Measurements from ENCODE around the gene ZBTB7A. TPM values are rescaled to one million over a fixed set of nuclear protein-coding genes. Genes with fewer than 3 reads are reported as not detected.
"Not testable (repeated sequence)": the region's sequence is repeated elsewhere in the genome, so short reads cannot be mapped to it uniquely, and the experiment has no call there.

ZBTB7A gene
- total and polyA plus RNA-seq, 2 donors = 8.2 to 35.3 TPM

DNA sequence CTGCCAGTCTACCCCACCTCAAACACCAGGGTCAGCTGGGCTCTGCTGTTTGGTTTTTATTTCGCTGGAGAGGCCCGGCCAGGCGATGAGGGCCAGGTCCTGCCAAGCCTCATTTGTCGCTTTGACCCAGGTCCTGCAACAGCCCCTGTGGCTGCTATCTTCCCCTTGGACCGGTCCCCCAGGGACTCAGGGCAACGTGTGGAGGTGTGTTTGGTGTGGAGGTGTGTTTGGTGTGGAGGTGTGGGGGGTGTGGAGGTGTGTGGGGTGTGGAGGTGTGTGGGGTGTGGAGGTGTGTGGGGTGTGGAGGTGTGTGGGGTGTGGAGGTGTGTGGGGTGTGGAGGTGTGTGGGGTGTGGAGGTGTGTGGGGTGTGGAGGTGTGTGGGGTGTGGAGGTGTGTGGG is 55.3 kb downstream of the ZBTB7A start:
- H3K4me3 ChIP-seq (ENCODE audit: low read depth, low read length); DNase-seq (ENCODE audit: extremely low spot score); H3K36me3 ChIP-seq (ENCODE audit: insufficient read depth); H3K27ac ChIP-seq (ENCODE audit: low read depth); H3K4me1 ChIP-seq (ENCODE audit: insufficient read depth): not testable (repeated sequence)
- 74% methylated on average over 6 of the region's 6 CpGs for whole genome bisulfite sequencing

DNA sequence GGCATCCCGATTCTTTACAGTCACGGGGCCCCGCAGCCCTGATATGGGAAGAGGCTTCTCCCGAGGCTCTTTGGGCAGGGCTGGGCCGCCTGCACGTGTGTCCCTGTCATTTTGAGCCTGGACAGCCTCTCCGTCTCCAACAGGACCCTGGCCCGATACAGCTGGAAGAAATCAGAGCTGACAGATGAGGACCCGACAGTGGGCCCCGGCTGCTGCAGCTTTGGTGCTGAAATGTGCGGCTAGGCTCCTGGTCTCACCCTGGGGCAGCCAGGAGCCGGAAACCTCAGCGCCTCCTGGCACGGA is 55.9 kb downstream of the ZBTB7A start:
- H3K4me3 ChIP-seq (ENCODE audit: low read depth, low read length) = no peak overlapping the region
- H3K36me3 ChIP-seq (ENCODE audit: insufficient read depth) = peaks cover 5% of the 10 kb centered on the region
- H3K27ac ChIP-seq (ENCODE audit: low read depth) = no peak overlapping the region
- H3K4me1 ChIP-seq (ENCODE audit: insufficient read depth) = no peaks in the 10 kb centered on the region
- no peak for DNase-seq (ENCODE audit: extremely low spot score)
- WGBS = 54% methylated on average over 14 of the region's 14 CpGs

DNA sequence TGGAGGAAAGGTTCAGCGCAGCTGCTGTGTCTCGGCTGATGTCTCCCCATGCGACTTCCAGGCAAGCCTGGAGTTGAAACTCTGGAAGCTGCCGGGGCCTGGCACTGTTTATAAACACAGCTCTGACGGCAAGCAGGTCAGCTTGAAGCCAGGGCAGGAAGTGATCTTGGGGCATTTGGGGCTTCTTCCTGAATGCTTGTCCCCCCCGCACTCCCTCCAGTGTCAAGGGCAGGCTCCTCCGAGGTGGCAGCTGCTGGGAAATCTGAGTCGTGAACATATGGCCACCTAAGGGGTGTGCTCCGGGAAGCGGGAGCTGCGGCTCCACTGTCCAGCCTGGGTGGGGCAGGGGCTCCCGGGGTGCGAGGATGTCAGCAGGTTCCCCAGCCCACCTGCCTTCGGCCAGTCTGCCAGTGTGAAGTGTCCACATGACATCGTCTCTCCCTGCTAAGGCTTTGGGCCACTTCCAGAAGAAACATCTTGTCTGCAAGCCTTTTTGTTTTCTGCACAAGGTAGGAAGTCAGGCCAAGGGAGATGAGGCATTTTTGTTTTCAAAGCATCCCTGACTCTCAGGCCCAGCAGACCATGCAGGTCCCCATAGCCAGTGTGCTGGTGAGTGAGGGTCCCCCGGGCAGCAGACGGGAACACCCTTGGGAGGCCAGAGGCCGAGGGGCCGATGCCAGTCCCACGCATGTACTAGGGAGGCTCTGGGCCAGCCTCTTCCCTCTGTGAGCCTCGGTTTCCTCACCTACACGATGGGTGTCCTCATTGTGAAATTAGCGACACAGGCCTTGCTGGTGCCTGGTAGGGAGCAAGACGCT is 56.5 kb downstream of the ZBTB7A start:
- no peak for DNase-seq (ENCODE audit: extremely low spot score)
- Histone ChIP-seq H3K4me1 (ENCODE audit: insufficient read depth) (no peaks in the 10 kb centered on the region), H3K27ac (ENCODE audit: low read depth) (no peak overlapping the region)

DNA sequence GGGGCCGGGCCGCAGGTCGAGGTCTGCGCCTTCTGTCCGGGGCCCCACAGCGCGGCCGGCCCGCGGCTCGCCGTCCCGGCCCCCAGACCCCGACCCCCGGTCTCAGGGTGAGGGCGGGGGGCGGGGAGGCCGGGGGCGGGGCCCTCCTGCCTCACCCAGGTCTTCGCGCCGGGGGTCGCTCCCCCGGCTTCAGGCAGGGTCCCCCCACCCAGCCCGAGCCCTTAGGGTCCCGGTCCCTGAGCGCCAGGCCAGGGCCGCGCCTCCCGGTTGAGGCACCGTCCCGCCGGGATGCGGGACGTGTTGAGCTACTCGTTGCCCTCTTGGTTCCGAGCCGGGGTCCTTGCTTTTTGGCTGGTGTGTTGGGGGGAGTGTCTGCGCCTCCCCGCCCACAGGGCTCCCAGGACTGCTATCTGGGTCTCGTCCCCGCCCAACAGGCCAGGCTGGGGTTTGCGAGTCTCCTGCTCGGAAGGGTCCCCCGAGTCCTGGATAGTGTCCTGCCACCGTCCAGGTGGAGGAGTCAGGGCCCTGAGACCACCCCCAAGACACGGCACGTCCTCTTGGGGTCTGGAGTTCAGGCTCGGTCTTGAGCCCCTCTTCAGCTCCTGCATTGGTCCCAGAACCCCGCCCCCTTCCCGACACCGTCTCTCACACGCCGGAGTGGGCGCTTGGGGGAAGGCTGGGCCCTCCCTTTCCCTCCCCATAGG is 58.7 kb downstream of the ZBTB7A start:
- under 1% methylated on average over 48 of the region's 55 CpGs for WGBS
- peak overlapping the region; percentile 96 for H3K4me3 ChIP-seq (ENCODE audit: low read depth, low read length)
- no peak for DNase-seq (ENCODE audit: extremely low spot score)
- peak overlapping the region; percentile 46 for H3K27ac ChIP-seq (ENCODE audit: low read depth)
- H3K36me3 ChIP-seq (ENCODE audit: insufficient read depth) = peaks cover 2% of the 10 kb centered on the region
- H3K4me1 ChIP-seq (ENCODE audit: insufficient read depth) = no peaks in the 10 kb centered on the region

More for the DNA sequence above, 56.5 kb downstream of the ZBTB7A start:
- WGBS = 48% methylated on average over 24 of the region's 24 CpGs
- Histone ChIP-seq H3K36me3 (ENCODE audit: insufficient read depth) (peaks cover 5% of the 10 kb centered on the region), H3K4me3 (ENCODE audit: low read depth, low read length) (no peak overlapping the region)

DNA sequence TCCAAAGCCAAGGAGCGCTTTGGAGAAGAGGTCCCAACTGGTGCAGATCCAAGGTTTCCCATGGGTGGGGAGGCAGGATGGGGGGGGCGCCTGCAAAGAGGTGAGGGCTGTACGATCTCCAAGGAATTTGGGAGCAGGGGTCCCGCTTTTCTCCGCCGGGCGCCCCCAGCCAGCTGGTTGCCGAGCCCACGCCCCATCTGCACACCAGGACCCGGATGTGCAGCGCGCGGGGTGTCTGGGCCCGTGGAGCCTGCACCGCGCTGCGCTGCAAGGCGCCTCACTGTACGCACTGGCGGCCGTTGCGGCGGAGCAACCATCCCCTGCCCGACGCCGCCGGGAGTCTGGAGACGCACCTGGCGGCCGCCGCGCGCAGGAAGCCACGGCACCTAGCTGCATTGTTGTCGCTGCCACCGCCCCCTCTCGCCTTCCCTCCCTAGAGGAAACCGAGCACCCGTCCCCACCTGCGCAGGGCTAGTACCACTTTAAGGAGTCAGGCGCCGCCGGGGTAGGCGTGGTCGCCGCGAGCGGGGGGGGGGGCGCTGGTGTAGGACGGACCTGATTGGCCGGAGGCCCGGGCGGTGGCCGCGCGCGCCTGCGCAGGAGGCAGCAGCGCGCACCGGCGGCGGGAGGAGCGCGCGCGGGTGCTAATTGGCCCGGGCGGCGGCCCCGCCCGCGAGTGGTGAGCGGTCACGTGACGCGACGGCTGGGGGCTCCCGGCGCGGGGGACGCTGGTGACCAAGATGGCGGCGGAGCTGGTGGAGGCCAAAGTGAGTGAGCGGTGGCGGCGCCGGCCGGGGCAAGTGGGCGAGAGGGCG is 59.5 kb downstream of the ZBTB7A start, which contains the start of gene PIAS4:
PIAS4 (plus strand) TSS at position 716 of the 815 bp plus-strand sequence; CDS start at position 741, 25 bp downstream.
- DNase-seq (ENCODE audit: extremely low spot score) = peak; percentile 75
- Histone ChIP-seq H3K4me3 (ENCODE audit: low read depth, low read length) (peak within 1 kb of the TSS; percentile 96), H3K4me1 (ENCODE audit: insufficient read depth) (no peaks in the 10 kb centered on the region), H3K36me3 (ENCODE audit: insufficient read depth) (peaks cover 2% of the 10 kb centered on the region), H3K27ac (ENCODE audit: low read depth) (peak within 1 kb of the TSS; percentile 46)
- under 1% methylated on average over 91 of the region's 91 CpGs for WGBS

DNA sequence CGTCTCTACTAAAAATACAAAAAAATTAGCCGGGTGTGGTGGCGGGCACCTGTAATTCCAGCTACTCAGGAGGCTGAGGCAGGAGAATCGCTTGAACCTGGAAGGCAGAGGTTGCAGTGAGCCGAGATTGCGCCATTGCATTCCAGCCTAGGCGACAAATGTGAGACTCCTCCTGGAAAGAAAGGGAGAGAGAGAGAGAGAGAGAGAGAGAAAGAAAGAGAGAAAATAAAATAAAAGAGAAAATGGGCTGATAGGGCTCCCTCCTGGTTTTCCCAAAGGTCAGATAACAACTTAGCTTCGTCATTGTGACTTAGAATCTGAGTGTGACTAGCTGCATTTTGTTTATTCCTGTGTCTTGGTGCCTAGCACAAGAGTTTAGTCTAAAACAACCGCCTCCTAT is 61.3 kb downstream of the ZBTB7A start:
- not testable (repeated sequence) for H3K4me1 ChIP-seq (ENCODE audit: insufficient read depth); H3K27ac ChIP-seq (ENCODE audit: low read depth); H3K4me3 ChIP-seq (ENCODE audit: low read depth, low read length); H3K36me3 ChIP-seq (ENCODE audit: insufficient read depth); DNase-seq (ENCODE audit: extremely low spot score)
- WGBS = 97% methylated on average over 9 of the region's 9 CpGs

DNA sequence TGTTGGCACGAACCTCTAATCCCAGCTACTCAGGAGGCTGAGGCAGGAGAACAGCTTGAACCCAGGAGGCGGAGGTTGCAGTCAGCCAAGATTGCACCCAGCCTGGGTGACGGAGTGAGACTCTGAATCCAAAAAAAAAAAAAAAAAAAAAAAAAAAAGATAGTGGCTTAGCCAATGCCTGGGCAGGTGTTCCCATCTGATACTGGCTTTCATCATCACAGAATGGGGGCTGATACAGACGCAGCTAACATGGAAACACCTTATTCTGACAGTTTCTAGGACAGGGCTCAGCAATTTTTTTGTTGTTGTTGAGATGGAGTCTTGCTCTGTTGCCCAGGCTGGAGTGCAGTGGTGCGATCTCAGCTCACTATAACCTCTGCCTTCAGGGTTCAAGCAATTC is 65.9 kb downstream of the ZBTB7A start:
- H3K4me1 ChIP-seq (ENCODE audit: insufficient read depth); H3K4me3 ChIP-seq (ENCODE audit: low read depth, low read length); DNase-seq (ENCODE audit: extremely low spot score); H3K36me3 ChIP-seq (ENCODE audit: insufficient read depth); H3K27ac ChIP-seq (ENCODE audit: low read depth): not testable (repeated sequence)
- WGBS = 84% methylated on average over 5 of the region's 5 CpGs

DNA sequence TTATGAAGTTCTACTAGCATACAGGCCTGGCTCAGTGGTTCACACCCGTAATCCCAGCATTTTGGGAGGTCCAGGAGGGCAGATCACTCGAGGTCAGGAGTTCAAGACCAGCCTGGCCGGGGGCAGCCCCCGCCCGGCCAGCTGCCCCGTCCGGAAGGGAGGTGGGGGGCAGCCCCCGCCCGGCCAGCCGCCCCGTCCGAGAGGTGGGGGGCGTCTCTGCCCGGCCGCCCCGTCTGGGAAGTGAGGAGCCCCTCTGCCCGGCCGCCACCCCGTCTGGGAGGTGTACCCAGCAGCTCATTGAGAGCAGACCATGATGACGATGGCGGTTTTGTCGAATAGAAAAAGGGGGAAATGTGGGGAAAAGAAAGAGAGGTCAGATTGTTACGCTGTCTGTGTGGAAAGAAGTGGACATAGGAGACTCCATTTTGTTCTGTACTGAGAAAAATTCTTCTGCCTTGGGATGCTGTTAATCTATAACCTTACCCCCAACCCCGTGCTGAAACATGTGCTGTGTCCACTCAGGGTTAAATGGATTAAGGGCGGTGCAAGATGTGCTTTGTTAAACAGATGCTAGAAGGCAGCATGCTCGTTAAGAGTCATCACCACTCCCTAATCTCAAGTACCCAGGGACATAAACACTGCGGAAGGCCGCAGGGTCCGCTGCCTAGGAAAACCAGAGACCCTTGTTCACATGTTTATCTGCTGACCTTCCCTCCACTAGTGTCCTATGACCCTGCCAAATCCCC is 67.9 kb downstream of the ZBTB7A start:
- not testable (repeated sequence) for H3K36me3 ChIP-seq (ENCODE audit: insufficient read depth); H3K4me3 ChIP-seq (ENCODE audit: low read depth, low read length); H3K27ac ChIP-seq (ENCODE audit: low read depth); H3K4me1 ChIP-seq (ENCODE audit: insufficient read depth); DNase-seq (ENCODE audit: extremely low spot score)
- WGBS = 80% methylated on average over 29 of the region's 29 CpGs

DNA sequence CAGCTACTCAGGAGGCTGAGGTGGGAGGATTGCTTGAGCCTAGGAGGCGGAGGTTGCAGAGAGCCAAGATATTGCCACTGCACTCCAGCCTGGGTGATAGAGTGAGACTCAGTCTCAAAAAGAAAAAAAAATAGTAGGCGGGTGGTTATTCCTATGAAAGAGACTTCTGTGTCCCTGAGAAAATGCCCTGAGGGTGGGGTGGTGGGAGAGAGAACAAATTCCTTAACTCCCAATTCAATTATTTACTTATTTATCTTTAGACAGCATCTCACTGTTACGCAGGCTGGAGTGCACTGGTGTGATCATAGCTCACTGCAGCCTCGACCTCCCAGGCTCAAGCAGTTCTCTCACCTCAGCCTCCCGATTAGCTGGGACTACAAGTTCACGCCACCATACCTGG is 71.1 kb downstream of the ZBTB7A start:
- 80% methylated on average over 6 of the region's 6 CpGs for WGBS
- DNase-seq (ENCODE audit: extremely low spot score) = no peak
- Histone ChIP-seq H3K4me1 (ENCODE audit: insufficient read depth) (no peaks in the 10 kb centered on the region), H3K4me3 (ENCODE audit: low read depth, low read length) (no peak overlapping the region), H3K36me3 (ENCODE audit: insufficient read depth) (no peaks in the 10 kb centered on the region), H3K27ac (ENCODE audit: low read depth) (no peak overlapping the region)

Other genes starting within 250 kb of the ZBTB7A start
- not detected for gene ZFR2, start 197.9 kb downstream of the ZBTB7A start, total RNA-seq
- 0.38 TPM for gene ZFR2, start 197.9 kb downstream of the ZBTB7A start, polyA plus RNA-seq
- gene ATCAY, start 186.2 kb downstream of the ZBTB7A start, total RNA-seq = 1.3 TPM
- 0.63 TPM for gene ATCAY, start 186.2 kb downstream of the ZBTB7A start, polyA plus RNA-seq
- 1.3 TPM for gene NMRK2, start 133.8 kb downstream of the ZBTB7A start, total RNA-seq
- gene NMRK2, start 133.8 kb downstream of the ZBTB7A start, polyA plus RNA-seq = 0.67 TPM
- 71.9 TPM for gene DAPK3, start 95.8 kb downstream of the ZBTB7A start, total RNA-seq
- 129 TPM for gene DAPK3, start 95.8 kb downstream of the ZBTB7A start, polyA plus RNA-seq
- 1,323 TPM for gene EEF2, start 81.4 kb downstream of the ZBTB7A start, total RNA-seq
- gene EEF2, start 81.4 kb downstream of the ZBTB7A start, polyA plus RNA-seq = 1,969 TPM
- 20.2 TPM for gene PIAS4, start 59.2 kb downstream of the ZBTB7A start, total RNA-seq
- 25.3 TPM for gene PIAS4, start 59.2 kb downstream of the ZBTB7A start, polyA plus RNA-seq
- gene MAP2K2, start 57.2 kb upstream of the ZBTB7A start, total RNA-seq = 54.7 TPM
- 103 TPM for gene MAP2K2, start 57.2 kb upstream of the ZBTB7A start, polyA plus RNA-seq
- not detected for gene CREB3L3, start 86.7 kb upstream of the ZBTB7A start, total RNA-seq
- gene CREB3L3, start 86.7 kb upstream of the ZBTB7A start, polyA plus RNA-seq = 0.11 TPM
- gene SIRT6, start 115.7 kb upstream of the ZBTB7A start, total RNA-seq = 7.2 TPM
- gene SIRT6, start 115.7 kb upstream of the ZBTB7A start, polyA plus RNA-seq = 23.8 TPM
- 1.2 TPM for gene ANKRD24, start 115.8 kb upstream of the ZBTB7A start, total RNA-seq
- 0.72 TPM for gene ANKRD24, start 115.8 kb upstream of the ZBTB7A start, polyA plus RNA-seq
- 0.32 TPM for gene EBI3, start 162.6 kb upstream of the ZBTB7A start, total RNA-seq
- 5.7 TPM for gene EBI3, start 162.6 kb upstream of the ZBTB7A start, polyA plus RNA-seq
- 11.7 TPM for gene YJU2, start 180.2 kb upstream of the ZBTB7A start, total RNA-seq
- gene YJU2, start 180.2 kb upstream of the ZBTB7A start, polyA plus RNA-seq = 29.4 TPM
- gene SHD, start 212.4 kb upstream of the ZBTB7A start, total RNA-seq = 3.6 TPM
- gene SHD, start 212.4 kb upstream of the ZBTB7A start, polyA plus RNA-seq = 0.04 TPM
- gene TMIGD2, start 235.5 kb upstream of the ZBTB7A start, total RNA-seq = 0.48 TPM
- 0.58 TPM for gene TMIGD2, start 235.5 kb upstream of the ZBTB7A start, polyA plus RNA-seq
- 1.6 TPM for gene FSD1, start 237.7 kb upstream of the ZBTB7A start, total RNA-seq
- gene FSD1, start 237.7 kb upstream of the ZBTB7A start, polyA plus RNA-seq = 0.49 TPM